CD4-positive, CD25-positive, alpha-beta regulatory T cell (primary cell): ENCODE data around the gene TNS1. TPM values are rescaled to one million over a fixed set of nuclear protein-coding genes. Genes with fewer than 3 reads are reported as not detected.

Experiments used
- ATAC-seq, 2 donors: fragments of 150-1000 bp; cut with Tn5 transposase; one replicate each; pipeline ENCODE4 v1.10.0; 2021; ENCODE audit warnings: low read depth in 2 of 2, moderate number of reproducible peaks in 2 of 2, moderate library complexity in 1 of 2
- DNase-seq, 3 donors: peaks; one replicate each; pipeline versions ENCODE4 v3.0.0 to v3.0.0-alpha.2; 2012 to 2022; ENCODE audit warnings: mixed read lengths in 1 of 3
- H3K27ac ChIP-seq: one replicate; pipeline ENCODE4 v1.7.0; 2013; ENCODE audit warnings: mild to moderate bottlenecking, low read length; ENCODE audit not compliant: insufficient read depth, poor library complexity, severe bottlenecking
- H3K27me3 ChIP-seq: one replicate; pipeline ENCODE4 v1.7.0; 2013; ENCODE audit warnings: low read length; ENCODE audit not compliant: control insufficient read depth, insufficient read depth
- H3K36me3 ChIP-seq: one replicate; pipeline ENCODE4 v1.7.0; 2013; ENCODE audit warnings: mild to moderate bottlenecking, low read length, moderate library complexity; ENCODE audit not compliant: control insufficient read depth, insufficient read depth
- H3K4me1 ChIP-seq: 2 replicates; pipeline ENCODE4 v1.7.0; 2013; ENCODE audit warnings: mild to moderate bottlenecking, low read length; ENCODE audit not compliant: insufficient read depth, control insufficient read depth, poor library complexity, severe bottlenecking
- H3K4me3 ChIP-seq: one replicate; pipeline ENCODE4 v1.7.0; 2013; ENCODE audit warnings: low read depth, mild to moderate bottlenecking, low read length, moderate library complexity
- H3K9me3 ChIP-seq, 2 experiments: 1 replicate in 1 of 2; 2 replicates in 1 of 2; pipeline ENCODE4 v1.7.0; 2013; ENCODE audit warnings: low read length in 2 of 2, mild to moderate bottlenecking in 1 of 2, moderate library complexity in 1 of 2; ENCODE audit not compliant: control insufficient read depth in 2 of 2
- H3K27ac Mint-ChIP-seq, 3 donors: one replicate each; pipeline ENCODE4 v1.8.0; 2020 to 2022; ENCODE audit warnings: mild to moderate bottlenecking in 3 of 3, mixed read lengths in 3 of 3, moderate library complexity in 2 of 3
- H3K27me3 Mint-ChIP-seq: one replicate; pipeline ENCODE4 v1.8.0; 2022; ENCODE audit warnings: mild to moderate bottlenecking, mixed read lengths
- H3K36me3 Mint-ChIP-seq: one replicate; pipeline ENCODE4 v1.8.0; 2020; ENCODE audit warnings: mixed read lengths
- H3K4me1 Mint-ChIP-seq, 4 donors: one replicate each; pipeline ENCODE4 v1.8.0; 2020 to 2022; ENCODE audit warnings: mixed read lengths in 4 of 4, mild to moderate bottlenecking in 1 of 4
- H3K4me3 Mint-ChIP-seq, 4 donors: one replicate each; pipeline ENCODE4 v1.8.0; 2020 to 2022; ENCODE audit warnings: mild to moderate bottlenecking in 4 of 4, mixed read lengths in 4 of 4, moderate library complexity in 3 of 4
- H3K9me3 Mint-ChIP-seq, 7 donors: one replicate each; pipeline ENCODE4 v1.8.0; 2020 to 2022; ENCODE audit warnings: mixed read lengths in 7 of 7, mild to moderate bottlenecking in 3 of 7, moderate library complexity in 2 of 7
- polyA plus RNA-seq, 4 donors: library from polyadenylated mRNA; unstranded; fragments of 300-500 nt; fragmentation: Illumina TruSeq; gene quantifications; one replicate each; pipeline ENCODE4 v1.2.3, GENCODE V29; 2021
- total RNA-seq: library from RNA; stranded (reverse); gene quantifications from one replicate; pipeline ENCODE4 v1.2.3, GENCODE V29; 2022

The TNS1 gene
- total and polyA plus RNA-seq, 5 donors from 2014 or later: 0.49 TPM; not detected in 4

- H3K27me3 ChIP-seq: no peaks in the 10 kb centered on the region
- no peak overlapping the region for H3K4me3 Mint-ChIP-seq
- H3K4me3 ChIP-seq: no peak overlapping the region
- no peaks in the 10 kb centered on the region for H3K36me3 Mint-ChIP-seq
- no peaks in the 10 kb centered on the region for H3K4me1 ChIP-seq
- H3K4me1 Mint-ChIP-seq: no peaks in the 10 kb centered on the region
- H3K9me3 Mint-ChIP-seq: peaks cover 0 to 1% (median 0%) of the 10 kb centered on the region in 7 donors
- DNase-seq: peak in 1 of 3 donors; percentile 28
- no peaks in the 10 kb centered on the region for H3K36me3 ChIP-seq
- ATAC-seq: peak in 1 of 2 donors; percentile 43
- no peaks in the 10 kb centered on the region for H3K9me3 ChIP-seq
- no peak overlapping the region for H3K27ac Mint-ChIP-seq
- H3K27me3 Mint-ChIP-seq: peaks cover 19% of the 10 kb centered on the region
- H3K27ac ChIP-seq: no peak overlapping the region
These were observed 100.2 kb downstream of the TNS1 start for GRCh38 chr2:217902379-217903141.

GRCh38 chr2:217901835-217902378 is 100.9 kb downstream of the TNS1 start:
- Mint-ChIP-seq H3K9me3 (no peaks in the 10 kb centered on the region), H3K4me1 (no peaks in the 10 kb centered on the region), H3K4me3 (no peak overlapping the region), H3K36me3 (no peaks in the 10 kb centered on the region), H3K27me3 (peaks cover 16% of the 10 kb centered on the region), H3K27ac (no peak overlapping the region)
- H3K36me3 ChIP-seq: no peaks in the 10 kb centered on the region
- no peak overlapping the region for H3K27ac ChIP-seq
- no peaks in the 10 kb centered on the region for H3K4me1 ChIP-seq
- H3K27me3 ChIP-seq: no peaks in the 10 kb centered on the region
- ATAC-seq: no peak
- no peak overlapping the region for H3K4me3 ChIP-seq
- no peak for DNase-seq
- no peaks in the 10 kb centered on the region for H3K9me3 ChIP-seq

GRCh38 chr2:217901400-217901799 is 101.4 kb downstream of the TNS1 start:
- ATAC-seq: no peak
- Mint-ChIP-seq H3K27ac (no peak overlapping the region), H3K27me3 (peaks cover 16% of the 10 kb centered on the region), H3K4me3 (no peak overlapping the region), H3K4me1 (no peaks in the 10 kb centered on the region), H3K9me3 (no peaks in the 10 kb centered on the region), H3K36me3 (no peaks in the 10 kb centered on the region)
- no peak overlapping the region for H3K27ac ChIP-seq
- no peaks in the 10 kb centered on the region for H3K4me1 ChIP-seq
- no peaks in the 10 kb centered on the region for H3K9me3 ChIP-seq
- no peak overlapping the region for H3K4me3 ChIP-seq
- no peak for DNase-seq
- H3K36me3 ChIP-seq: no peaks in the 10 kb centered on the region
- H3K27me3 ChIP-seq: no peaks in the 10 kb centered on the region

- Mint-ChIP-seq H3K4me1 (no peaks in the 10 kb centered on the region), H3K36me3 (no peaks in the 10 kb centered on the region), H3K27ac (no peak overlapping the region), H3K27me3 (peaks cover 12% of the 10 kb centered on the region), H3K4me3 (no peak overlapping the region), H3K9me3 (no peaks in the 10 kb centered on the region)
- Histone ChIP-seq H3K4me1 (no peaks in the 10 kb centered on the region), H3K27ac (no peak overlapping the region), H3K36me3 (no peaks in the 10 kb centered on the region), H3K27me3 (no peaks in the 10 kb centered on the region), H3K4me3 (no peak overlapping the region), H3K9me3 (no peaks in the 10 kb centered on the region)
- ATAC-seq (no peak), DNase-seq (no peak)
These were observed 101.9 kb downstream of the TNS1 start for GRCh38 chr2:217900780-217901360.

- H3K27me3 ChIP-seq: no peaks in the 10 kb centered on the region
- Mint-ChIP-seq H3K27ac (no peak overlapping the region), H3K9me3 (no peaks in the 10 kb centered on the region), H3K4me1 (no peaks in the 10 kb centered on the region), H3K36me3 (no peaks in the 10 kb centered on the region), H3K4me3 (no peak overlapping the region), H3K27me3 (peaks cover 10% of the 10 kb centered on the region)
- no peaks in the 10 kb centered on the region for H3K4me1 ChIP-seq
- H3K27ac ChIP-seq: peak overlapping the region; percentile 20
- H3K4me3 ChIP-seq: no peak overlapping the region
- no peaks in the 10 kb centered on the region for H3K9me3 ChIP-seq
- no peaks in the 10 kb centered on the region for H3K36me3 ChIP-seq
- DNase-seq (no peak), ATAC-seq (no peak)
These were observed 102.6 kb downstream of the TNS1 start for GRCh38 chr2:217900010-217900779.

- Mint-ChIP-seq H3K4me3 (no peak overlapping the region), H3K9me3 (no peaks in the 10 kb centered on the region), H3K4me1 (no peaks in the 10 kb centered on the region), H3K27ac (no peak overlapping the region), H3K27me3 (peaks cover 6% of the 10 kb centered on the region), H3K36me3 (no peaks in the 10 kb centered on the region)
- DNase-seq (no peak), ATAC-seq (no peak)
- peak overlapping the region; percentile 20 for H3K27ac ChIP-seq
- H3K27me3 ChIP-seq: no peaks in the 10 kb centered on the region
- H3K4me3 ChIP-seq: no peak overlapping the region
- H3K4me1 ChIP-seq: no peaks in the 10 kb centered on the region
- no peaks in the 10 kb centered on the region for H3K36me3 ChIP-seq
- H3K9me3 ChIP-seq: no peaks in the 10 kb centered on the region
These were observed 103.4 kb downstream of the TNS1 start for GRCh38 chr2:217899231-217900009.
